GM10266 (cell line): ENCODE results near the gene CAMSAP3.

Source experiments
- DNase-seq: peaks from one replicate; pipeline ENCODE4 v3.0.0; 2012; ENCODE audit errors: extremely low spot score
- CTCF ChIP-seq: IDR thresholded peaks from 2 replicates; pipeline ENCODE4 v1.5.1; 2012; ENCODE audit warnings: mild to moderate bottlenecking, low read depth; ENCODE audit not compliant: control insufficient read depth, insufficient read depth; ENCODE audit errors: missing control alignments

Gene CAMSAP3

GRCh38 chr19:7597689-7598088 lies 2.0 kb downstream of the CAMSAP3 start:
- DNase-seq, result no peak
- TF ChIP-seq CTCF, result no peak

GRCh38 chr19:7598180-7598579 lies 2.5 kb downstream of the CAMSAP3 start:
- TF ChIP-seq CTCF, result no peak
- no peak for DNase-seq

- no peak for TF ChIP-seq CTCF
- DNase-seq, result no peak
These were observed 5.1 kb downstream of the CAMSAP3 start for GRCh38 chr19:7600721-7601120.

GRCh38 chr19:7602240-7602934 lies 6.7 kb downstream of the CAMSAP3 start:
- no peak for DNase-seq
- TF ChIP-seq CTCF, result no peak

- no peak for TF ChIP-seq CTCF
- no peak for DNase-seq
These were observed 7.4 kb downstream of the CAMSAP3 start for GRCh38 chr19:7602935-7603497.

GRCh38 chr19:7603919-7604318 lies 8.3 kb downstream of the CAMSAP3 start:
- no peak for DNase-seq
- TF ChIP-seq CTCF, result no peak

GRCh38 chr19:7605490-7606222 lies 10.0 kb downstream of the CAMSAP3 start:
- no peak for DNase-seq
- no peak for TF ChIP-seq CTCF
